Fibroblast of gingiva (primary cell): Measurements from ENCODE around the gene SAMD1.

Experiments
- DNase-seq: peaks from one replicate; pipeline ENCODE4 v3.0.0-alpha.2; 2011; ENCODE audit warnings: low read depth

SAMD1 gene

GRCh38 chr19:14089662-14090508, 666 bp downstream of the SAMD1 start:
- peak; percentile 73 for DNase-seq

- DNase-seq: no peak
These were observed 1.2 kb downstream of the SAMD1 start for GRCh38 chr19:14089412-14089661.

- no peak for DNase-seq
These were observed 1.7 kb downstream of the SAMD1 start for GRCh38 chr19:14088634-14089411.

- DNase-seq: no peak
These were observed 4.5 kb downstream of the SAMD1 start for GRCh38 chr19:14086098-14086497.

GRCh38 chr19:14085309-14085995, 5.1 kb downstream of the SAMD1 start, which contains the start of gene C19orf67:
C19orf67 (minus strand) TSS chr19:14085783; CDS start chr19:14085627, 156 bp downstream.
- no peak for DNase-seq

- DNase-seq: no peak
These were observed 7.9 kb downstream of the SAMD1 start for GRCh38 chr19:14082675-14082960.

GRCh38 chr19:14081797-14082674, 8.5 kb downstream of the SAMD1 start:
- DNase-seq: no peak

- peak; percentile 99 for DNase-seq
These were observed 9.4 kb downstream of the SAMD1 start for GRCh38 chr19:14080887-14081796.

GRCh38 chr19:14078411-14078810, 12.1 kb downstream of the SAMD1 start:
- peak; percentile 35 for DNase-seq

GRCh38 chr19:14073925-14074838, 16.4 kb downstream of the SAMD1 start:
- DNase-seq: no peak

- DNase-seq: peak; percentile 79
These were observed 17.2 kb downstream of the SAMD1 start for GRCh38 chr19:14073261-14073924.

GRCh38 chr19:14072535-14073260, 17.9 kb downstream of the SAMD1 start, which contains the start of gene MISP3:
MISP3 (plus strand) TSS chr19:14072786; CDS start chr19:14073310, 524 bp downstream.
- DNase-seq: peak; percentile 20

- DNase-seq: no peak
These were observed 20.1 kb downstream of the SAMD1 start for GRCh38 chr19:14070268-14071050.

GRCh38 chr19:14066134-14066533, 24.4 kb downstream of the SAMD1 start:
- DNase-seq: no peak

GRCh38 chr19:14063105-14063504, 27.4 kb downstream of the SAMD1 start:
- no peak for DNase-seq

- no peak for DNase-seq
These were observed 28.0 kb downstream of the SAMD1 start for GRCh38 chr19:14062558-14062855.

- no peak for DNase-seq
These were observed 28.6 kb downstream of the SAMD1 start, which contains the start of gene PALM3 for GRCh38 chr19:14061751-14062557. PALM3 (minus strand) TSS chr19:14062076; CDS start chr19:14061980, 96 bp downstream.
